M059J (cell line): ENCODE results near the gene CCDC88B. TPM values are rescaled to one million over a fixed set of nuclear protein-coding genes. Genes with fewer than 3 reads are reported as not detected.

Experiments used
- DNase-seq: peaks from one replicate; pipeline ENCODE4 v3.0.0-alpha.2; 2012; ENCODE audit warnings: low read depth
- total RNA-seq: library from RNA; depleted of rRNA; stranded (reverse); fragments of >200 nt; shearing (Covaris generic); gene quantifications from 2 replicates; pipeline ENCODE4 v1.2.3, GENCODE V29; 2014

The CCDC88B gene
- total RNA-seq, 1 experiment from 2014 or later: 3.9 TPM

DNA sequence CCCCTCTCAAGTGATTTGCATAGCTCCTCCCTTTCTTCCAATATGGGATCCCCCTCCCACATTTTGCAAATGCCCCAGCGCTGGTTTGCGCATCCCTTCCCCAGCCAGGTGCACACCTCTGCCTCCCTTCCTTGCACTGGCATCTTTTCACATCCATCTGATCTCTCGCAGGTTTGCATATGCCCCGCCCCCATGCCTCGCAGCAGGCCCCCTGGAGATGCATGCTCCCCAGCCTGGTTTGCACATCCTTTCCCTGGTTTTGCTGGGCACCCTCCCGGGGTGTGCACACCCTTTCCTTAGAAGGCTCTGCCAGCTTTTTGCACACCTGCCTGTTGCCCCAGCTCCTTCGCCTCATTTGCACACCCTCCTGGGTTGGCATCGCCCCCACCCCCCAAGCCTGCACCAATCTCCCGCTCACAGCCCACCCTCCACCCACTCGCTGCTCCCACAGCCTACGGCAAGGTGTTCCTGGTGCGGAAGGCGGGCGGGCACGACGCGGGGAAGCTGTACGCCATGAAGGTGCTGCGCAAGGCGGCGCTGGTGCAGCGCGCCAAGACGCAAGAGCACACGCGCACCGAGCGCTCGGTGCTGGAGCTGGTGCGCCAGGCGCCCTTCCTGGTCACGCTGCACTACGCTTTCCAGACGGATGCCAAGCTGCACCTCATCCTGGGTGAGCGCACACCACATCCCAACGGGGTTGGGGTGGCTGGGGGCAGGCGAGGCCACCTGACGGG lies 19.9 kb downstream of the CCDC88B start:
- no peak for DNase-seq

- no peak for DNase-seq
Observed at GRCh38 chr11:64360448-64360921, 20.5 kb downstream of the CCDC88B start.

DNA sequence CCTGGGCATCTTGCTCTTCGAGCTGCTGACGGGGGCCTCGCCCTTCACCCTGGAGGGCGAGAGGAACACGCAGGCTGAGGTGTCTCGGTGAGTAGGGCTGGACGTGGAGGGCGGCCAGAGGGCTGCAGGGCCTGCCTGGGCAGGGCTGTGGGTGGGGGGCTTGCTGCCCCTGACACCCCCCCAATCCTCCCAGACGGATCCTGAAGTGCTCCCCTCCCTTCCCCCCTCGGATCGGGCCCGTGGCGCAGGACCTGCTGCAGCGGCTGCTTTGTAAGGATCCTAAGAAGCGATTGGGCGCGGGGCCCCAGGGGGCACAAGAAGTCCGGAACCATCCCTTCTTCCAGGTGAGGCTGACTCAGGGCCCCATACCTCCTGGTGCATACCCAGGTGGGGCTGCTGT lies 21.7 kb downstream of the CCDC88B start:
- no peak for DNase-seq

DNA sequence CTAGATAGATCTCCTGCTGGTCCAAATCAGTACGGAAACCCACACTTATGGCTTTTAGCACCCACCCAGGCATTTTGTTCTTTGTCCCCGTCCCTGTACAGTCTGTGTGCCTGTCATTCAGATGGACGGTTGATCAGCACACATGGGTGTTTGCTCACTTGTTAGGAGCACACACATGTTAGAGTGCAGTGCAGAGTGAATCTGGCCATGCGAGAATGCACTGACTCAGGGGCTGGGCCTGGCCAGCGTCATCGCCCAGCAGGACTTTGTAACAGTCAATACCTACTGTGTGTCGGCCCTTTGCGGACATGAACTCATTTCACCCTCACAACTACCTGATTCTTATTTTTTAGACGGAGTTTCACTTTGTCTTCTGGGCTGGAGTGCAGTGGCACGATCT lies 22.3 kb downstream of the CCDC88B start:
- DNase-seq: no peak

- DNase-seq: no peak
Observed at GRCh38 chr11:64364435-64364834, 24.4 kb downstream of the CCDC88B start.

GRCh38 chr11:64364911-64365310 lies 24.9 kb downstream of the CCDC88B start:
- DNase-seq: no peak

GRCh38 chr11:64366751-64367150 lies 26.7 kb downstream of the CCDC88B start:
- DNase-seq: no peak

GRCh38 chr11:64367931-64368672 lies 28.1 kb downstream of the CCDC88B start:
- no peak for DNase-seq

- no peak for DNase-seq
Observed at GRCh38 chr11:64368673-64369074, 28.7 kb downstream of the CCDC88B start.

GRCh38 chr11:64369440-64370421 lies 29.7 kb downstream of the CCDC88B start:
- DNase-seq: no peak

DNA sequence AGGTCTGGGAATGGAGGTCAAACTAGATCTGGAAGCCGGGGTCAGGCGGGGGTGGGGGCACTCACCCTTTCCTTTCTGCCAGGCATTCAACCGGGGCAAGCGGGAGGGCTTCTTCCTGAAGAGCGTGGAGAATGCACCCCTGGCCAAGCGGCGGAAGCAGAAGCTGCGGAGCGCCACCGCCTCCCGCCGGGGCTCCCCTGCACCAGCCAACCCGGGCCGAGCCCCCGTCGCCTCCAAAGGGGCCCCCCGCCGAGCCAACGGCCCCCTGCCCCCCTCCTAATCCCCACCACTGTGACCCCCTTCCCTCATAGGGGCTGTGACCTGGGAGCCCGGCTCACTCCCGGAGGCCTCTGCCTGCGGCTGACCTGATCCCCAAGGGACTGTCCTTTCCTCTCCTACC lies 31.2 kb downstream of the CCDC88B start:
- no peak for DNase-seq

GRCh38 chr11:64372021-64372420 lies 32.0 kb downstream of the CCDC88B start:
- no peak for DNase-seq

DNA sequence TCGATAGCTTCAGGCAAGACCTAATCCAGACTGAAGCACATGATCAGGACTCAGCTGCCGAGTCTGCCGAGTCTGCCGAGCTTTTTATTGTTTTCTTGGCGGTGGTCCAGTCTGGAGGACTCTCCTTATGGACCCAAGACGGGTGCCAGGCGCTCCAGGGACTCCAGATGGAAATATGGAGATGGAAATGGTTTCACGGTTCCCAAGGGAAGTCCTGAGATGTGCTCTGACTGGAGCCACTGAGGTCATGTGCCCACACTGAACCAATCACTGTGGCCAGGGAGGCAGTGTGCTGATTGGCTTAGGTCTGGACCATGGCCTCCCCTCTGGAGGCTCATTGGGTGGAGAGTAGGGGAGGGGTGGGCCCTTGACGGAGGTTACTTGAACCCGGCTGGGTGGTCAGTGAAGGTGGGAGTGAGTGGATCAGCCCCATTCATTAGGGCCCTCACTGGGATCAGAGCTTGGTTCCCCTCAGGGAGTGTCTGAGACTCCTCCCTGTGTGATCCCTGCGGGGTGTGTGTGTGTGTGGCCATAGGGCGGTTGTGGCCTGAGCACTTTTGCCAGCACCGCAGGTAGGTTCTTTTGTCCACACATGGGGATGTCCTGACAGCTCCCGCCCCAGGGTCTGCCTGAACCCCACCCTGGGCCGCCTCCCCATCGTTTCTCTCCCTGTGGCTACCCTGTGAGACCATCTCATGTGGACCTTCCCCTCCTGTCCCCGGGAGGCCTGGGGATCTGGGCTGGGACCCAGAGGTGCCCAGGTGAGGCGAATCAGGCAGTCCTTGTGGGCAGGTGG lies 33.0 kb downstream of the CCDC88B start:
- DNase-seq: peak; percentile 48

GRCh38 chr11:64373598-64373974 lies 33.6 kb downstream of the CCDC88B start:
- DNase-seq: no peak

DNA sequence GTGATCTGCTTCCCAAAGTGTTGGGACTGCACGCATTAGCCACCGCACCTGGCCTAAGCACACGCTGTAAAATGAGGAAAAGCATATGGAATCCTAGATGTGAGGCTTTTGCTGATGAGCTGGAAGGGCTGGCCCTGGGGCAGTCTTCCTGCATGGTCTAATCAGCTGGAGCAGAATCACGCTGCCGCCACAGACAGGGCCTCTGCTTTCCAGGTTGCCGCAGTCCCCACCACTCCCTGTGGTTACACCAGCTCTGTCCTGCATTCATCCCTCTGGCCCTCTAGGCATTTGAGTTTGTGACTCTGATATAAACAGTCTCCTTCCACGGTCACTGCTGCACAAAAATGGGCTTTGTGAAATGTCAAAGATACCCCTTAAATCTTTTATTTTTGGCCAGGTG lies 36.1 kb downstream of the CCDC88B start:
- no peak for DNase-seq

DNA sequence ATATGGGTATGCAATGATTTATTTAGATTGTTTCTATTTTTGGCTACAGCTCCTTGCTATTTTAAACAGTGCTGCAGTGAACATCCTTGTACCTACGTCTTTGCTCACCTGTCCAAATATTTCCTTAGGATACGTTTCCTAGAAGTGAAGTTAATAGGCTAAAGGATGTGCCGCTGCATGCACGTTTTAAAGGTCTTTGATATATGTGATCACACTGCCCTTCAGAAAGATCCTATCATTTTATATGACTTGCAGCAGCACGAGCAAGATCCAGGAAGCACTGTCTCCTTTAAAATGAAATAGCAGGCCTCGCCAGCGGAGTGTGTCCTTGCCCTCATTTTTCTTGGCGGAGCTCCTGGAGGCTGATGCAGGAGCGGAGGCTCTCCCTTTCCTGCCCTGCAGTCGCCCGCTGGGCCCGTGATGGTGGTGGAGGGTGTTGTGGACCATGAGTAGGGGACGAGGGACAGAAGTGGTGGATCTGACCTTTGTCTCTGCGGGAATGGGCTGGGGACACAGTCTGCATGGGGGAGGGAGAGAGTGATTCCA lies 38.4 kb downstream of the CCDC88B start:
- DNase-seq: no peak

DNA sequence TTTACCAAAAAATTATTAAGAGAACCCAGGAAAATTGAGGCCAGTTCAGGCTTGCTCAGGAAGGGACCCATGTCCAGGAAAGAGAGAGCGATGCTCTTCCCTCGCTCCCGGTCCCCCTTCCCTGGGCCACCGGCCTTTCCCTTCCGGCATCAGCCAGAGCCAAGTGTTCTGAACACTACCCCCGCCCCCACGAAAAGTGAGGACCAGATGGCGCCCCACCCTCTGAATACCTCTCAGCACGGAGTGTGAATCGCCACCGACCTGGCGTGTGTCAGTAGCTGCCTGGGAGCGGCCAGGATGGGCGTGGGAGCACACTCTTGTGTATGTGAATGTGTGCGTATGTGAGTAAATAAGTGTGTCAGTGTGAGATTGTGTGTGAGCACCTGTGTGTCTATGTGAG lies 39.2 kb downstream of the CCDC88B start:
- DNase-seq: no peak

DNA sequence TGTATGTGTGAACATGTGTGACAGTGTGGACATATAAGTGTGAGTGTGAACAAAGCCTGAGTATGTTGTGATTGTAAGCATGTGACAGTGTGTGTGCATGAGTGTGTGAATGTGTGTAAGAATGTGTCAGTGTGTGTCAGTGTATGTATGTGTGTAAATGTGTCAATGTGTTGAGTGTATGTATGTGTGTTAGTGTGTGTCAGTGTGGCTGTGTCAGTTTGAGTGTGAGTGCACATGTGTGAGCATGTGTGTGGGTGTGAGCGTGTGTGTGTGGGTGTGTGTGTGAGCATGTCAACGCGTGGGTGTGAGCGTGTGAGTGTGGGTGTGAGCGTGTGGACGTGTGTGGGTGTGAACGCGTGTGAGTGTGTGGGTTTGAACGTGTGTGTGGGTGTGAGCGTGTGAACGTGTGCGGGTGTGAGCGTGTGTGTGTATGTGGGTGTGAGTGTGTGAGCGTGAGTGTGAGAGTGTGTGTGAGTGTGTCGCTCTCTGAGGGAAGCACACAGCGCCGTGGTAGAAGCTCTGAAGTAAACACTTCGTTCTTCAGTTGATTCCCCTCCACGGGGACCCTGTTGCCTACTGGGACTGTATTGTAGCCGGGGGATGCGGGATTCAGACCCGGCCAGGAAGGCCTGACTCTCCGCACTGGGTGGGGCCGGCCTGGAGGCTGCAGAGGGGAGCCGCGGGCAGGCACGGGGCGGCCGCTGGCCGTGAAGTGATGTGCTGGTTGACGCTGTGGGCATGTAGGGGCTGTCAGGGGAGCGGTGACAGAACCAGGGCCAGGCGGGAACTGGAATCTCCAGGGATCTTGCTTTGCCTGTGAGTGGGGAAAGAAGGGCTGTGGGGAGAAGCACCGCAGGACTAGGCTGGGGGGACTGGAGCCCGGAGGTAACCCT lies 40.1 kb downstream of the CCDC88B start:
- DNase-seq: no peak

GRCh38 chr11:64381350-64381749 lies 41.3 kb downstream of the CCDC88B start:
- no peak for DNase-seq

GRCh38 chr11:64382047-64382446 lies 42.0 kb downstream of the CCDC88B start:
- no peak for DNase-seq
